ENCODE results near the gene OTOG.

Gene OTOG

GRCh38 chr11:17634776-17635550 lies 87.9 kb downstream of the OTOG start:
- no peak for DNase-seq

GRCh38 chr11:17635551-17635938 lies 88.5 kb downstream of the OTOG start:
- no peak for DNase-seq

- DNase-seq: no peak
Observed at GRCh38 chr11:17636721-17637120, 89.7 kb downstream of the OTOG start.

GRCh38 chr11:17637901-17638300 lies 90.8 kb downstream of the OTOG start:
- DNase-seq: no peak

GRCh38 chr11:17638311-17638710 lies 91.3 kb downstream of the OTOG start:
- no peak for DNase-seq

GRCh38 chr11:17639091-17639490 lies 92.0 kb downstream of the OTOG start:
- no peak for DNase-seq

- DNase-seq: no peak
Observed at GRCh38 chr11:17639781-17640180, 92.7 kb downstream of the OTOG start.

- no peak for DNase-seq
Observed at GRCh38 chr11:17640493-17641164, 93.6 kb downstream of the OTOG start.

- no peak for DNase-seq
Observed at GRCh38 chr11:17641792-17642350, 94.8 kb downstream of the OTOG start.

- DNase-seq: no peak
Observed at GRCh38 chr11:17642370-17642769, 95.3 kb downstream of the OTOG start.

GRCh38 chr11:17642980-17643379 lies 95.9 kb downstream of the OTOG start:
- DNase-seq: no peak

- DNase-seq: no peak
Observed at GRCh38 chr11:17643506-17644405, 96.7 kb downstream of the OTOG start.

- no peak for DNase-seq
Observed at GRCh38 chr11:17645190-17645970, 98.3 kb downstream of the OTOG start.

GRCh38 chr11:17646451-17647145 lies 99.5 kb downstream of the OTOG start:
- no peak for DNase-seq

- DNase-seq: no peak
Observed at GRCh38 chr11:17648528-17648927, 101.5 kb downstream of the OTOG start.

- DNase-seq: no peak
Observed at GRCh38 chr11:17649261-17649660, 102.2 kb downstream of the OTOG start.

- no peak for DNase-seq
Observed at GRCh38 chr11:17649696-17650095, 102.6 kb downstream of the OTOG start.

- DNase-seq: no peak
Observed at GRCh38 chr11:17650127-17650911, 103.3 kb downstream of the OTOG start.

- DNase-seq: no peak
Observed at GRCh38 chr11:17651061-17651460, 104.0 kb downstream of the OTOG start.

- DNase-seq: no peak
Observed at GRCh38 chr11:17651681-17652080, 104.6 kb downstream of the OTOG start.

- DNase-seq: no peak
Observed at GRCh38 chr11:17652556-17652955, 105.5 kb downstream of the OTOG start.

Measured in stimulated activated CD4-positive, alpha-beta T cell treated with anti-CD3 and anti-CD28 coated beads, Interleukin-1b, Interleukin-23, amount 100 ng/mL, for 48 hours (primary cell).